ENCODE data around the gene AFF2. TPM values are rescaled to one million over a fixed set of nuclear protein-coding genes. Genes with fewer than 3 reads are reported as not detected.

Gene AFF2
- total and polyA plus RNA-seq, 2 donors from 2014 or later = 0.09 to 5.7 TPM

GRCh38 chrX:148804579-148805355 is 304.4 kb downstream of the AFF2 start:
- FAIRE-seq = no peak
- intact Hi-C loops (cut with DNase I) = no loop called here
- no peaks in the 10 kb centered on the region for H3K9me3 ChIP-seq (ENCODE audit: control insufficient read depth in 2 of 3, insufficient read depth in 1 of 3, low read length in 3 of 3)
- H3K27ac ChIP-seq (ENCODE audit: low read depth in 2 of 2, low read length in 2 of 2) = no peak overlapping the region
- no peak overlapping the region for H3K4me3 ChIP-seq (ENCODE audit: low read length in 3 of 3)
- no peak for TF ChIP-seq CTCF (IDR thresholded peaks at IDR 0.05; ENCODE audit: borderline replicate concordance, extremely low read depth, insufficient read depth)
- H3K9ac ChIP-seq (ENCODE audit: low read length in 3 of 3) = no peak overlapping the region
- DNase-seq = no peak
- H3K27me3 ChIP-seq (ENCODE audit: control insufficient read depth, insufficient read depth, low read length) = no peaks in the 10 kb centered on the region
- no peaks in the 10 kb centered on the region for H3K4me1 ChIP-seq (ENCODE audit: control insufficient read depth in 2 of 3, insufficient read depth in 2 of 3, low read depth in 1 of 3, low read length in 3 of 3)
- H3K36me3 ChIP-seq (ENCODE audit: control insufficient read depth in 2 of 3, insufficient read depth in 3 of 3, low read length in 3 of 3) = no peaks in the 10 kb centered on the region

- H3K36me3 ChIP-seq (ENCODE audit: control insufficient read depth in 2 of 3, insufficient read depth in 3 of 3, low read length in 3 of 3) = no peaks in the 10 kb centered on the region
- no peaks in the 10 kb centered on the region for H3K27me3 ChIP-seq (ENCODE audit: control insufficient read depth, insufficient read depth, low read length)
- H3K9me3 ChIP-seq (ENCODE audit: control insufficient read depth in 2 of 3, insufficient read depth in 1 of 3, low read length in 3 of 3) = no peaks in the 10 kb centered on the region
- no peak for DNase-seq
- intact Hi-C loops (cut with DNase I) = no loop called here
- TF ChIP-seq CTCF (IDR thresholded peaks at IDR 0.05; ENCODE audit: borderline replicate concordance, extremely low read depth, insufficient read depth) = no peak
- no peak for FAIRE-seq
- no peaks in the 10 kb centered on the region for H3K4me1 ChIP-seq (ENCODE audit: control insufficient read depth in 2 of 3, insufficient read depth in 2 of 3, low read depth in 1 of 3, low read length in 3 of 3)
- H3K27ac ChIP-seq (ENCODE audit: low read depth in 2 of 2, low read length in 2 of 2) = no peak overlapping the region
- no peak overlapping the region for H3K4me3 ChIP-seq (ENCODE audit: low read length in 3 of 3)
- no peak overlapping the region for H3K9ac ChIP-seq (ENCODE audit: low read length in 3 of 3)
Measured at GRCh38 chrX:148806145-148806870, 305.9 kb downstream of the AFF2 start.

GRCh38 chrX:148808833-148809232 is 308.4 kb downstream of the AFF2 start:
- no peak for DNase-seq
- no peak for TF ChIP-seq CTCF (IDR thresholded peaks at IDR 0.05; ENCODE audit: borderline replicate concordance, extremely low read depth, insufficient read depth)
- no peak for FAIRE-seq
- Histone ChIP-seq H3K36me3 (ENCODE audit: control insufficient read depth in 2 of 3, insufficient read depth in 3 of 3, low read length in 3 of 3) (no peaks in the 10 kb centered on the region), H3K9ac (ENCODE audit: low read length in 3 of 3) (no peak overlapping the region), H3K4me1 (ENCODE audit: control insufficient read depth in 2 of 3, insufficient read depth in 2 of 3, low read depth in 1 of 3, low read length in 3 of 3) (no peaks in the 10 kb centered on the region), H3K4me3 (ENCODE audit: low read length in 3 of 3) (no peak overlapping the region), H3K9me3 (ENCODE audit: control insufficient read depth in 2 of 3, insufficient read depth in 1 of 3, low read length in 3 of 3) (no peaks in the 10 kb centered on the region), H3K27me3 (ENCODE audit: control insufficient read depth, insufficient read depth, low read length) (no peaks in the 10 kb centered on the region), H3K27ac (ENCODE audit: low read depth in 2 of 2, low read length in 2 of 2) (no peak overlapping the region)
- intact Hi-C loops (cut with DNase I) = no loop called here
